T47D (cell line): ENCODE measurements around the gene SMC6.

Experiments used
- DNase-seq, 2 experiments: peaks; one replicate each; pipeline versions ENCODE4 v3.0.0 to v3.0.0-alpha.2; 2011 to 2012; ENCODE audit warnings: low read depth in 1 of 2, low spot score in 1 of 2
- JUND ChIP-seq: IDR thresholded peaks from 2 replicates; pipeline ENCODE4 v1.6.1; 2012; ENCODE audit warnings: low read depth
- in situ Hi-C: cut with HindIII; loops from 2 replicates; pipeline ENCODE4 v1.10.0; 2016; ENCODE audit warnings: low sequenced_read_pairs, low pct_unique_long_range_greater_than_20kb

SMC6 gene

DNA sequence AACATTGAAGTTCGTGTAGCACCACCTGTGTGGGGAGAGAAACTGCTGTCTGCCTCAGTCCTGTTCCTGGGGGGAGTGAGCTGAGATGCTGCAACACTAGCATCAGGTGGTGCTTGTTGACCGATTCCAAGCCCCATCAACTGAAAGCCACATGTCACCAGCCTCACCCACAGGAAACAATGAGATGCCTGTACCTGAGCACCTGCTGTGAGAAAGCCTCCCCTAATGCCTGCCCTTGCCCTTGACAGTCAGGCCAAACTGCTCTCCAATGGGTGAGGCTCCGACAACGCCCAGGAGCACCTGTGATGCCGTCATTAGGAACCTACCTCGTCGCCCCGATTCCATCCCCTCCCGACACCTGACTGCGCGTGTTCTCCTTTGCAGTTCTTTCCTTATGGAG, 104.6 kb downstream of the SMC6 start:
- in situ Hi-C loops: no loop called here
- no peak for TF ChIP-seq JUND

DNA sequence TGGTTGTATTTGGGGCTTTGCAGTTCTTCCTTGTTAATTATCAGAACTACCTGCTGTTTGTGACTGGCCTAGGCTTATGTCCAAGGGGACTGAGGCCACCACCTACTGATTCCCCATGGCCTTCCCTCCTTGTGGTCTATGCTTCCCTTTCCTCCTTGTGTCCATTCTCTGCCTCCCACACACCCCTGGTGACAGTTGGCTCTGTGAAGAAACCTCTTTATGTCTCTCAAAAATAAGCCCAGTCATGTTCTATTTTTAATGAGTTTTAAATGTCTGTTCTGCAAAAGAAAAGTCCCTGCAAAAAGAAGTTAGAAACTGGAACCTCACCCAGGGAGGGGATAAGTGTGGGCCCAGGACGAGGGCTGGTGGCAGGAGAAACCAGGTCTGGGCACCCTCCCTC, 105.0 kb downstream of the SMC6 start:
- no peak for TF ChIP-seq JUND
- DNase-seq: no peak
- in situ Hi-C loops: no loop called here

More for the DNA sequence above, 104.6 kb downstream of the SMC6 start:
- DNase-seq: no peak

DNA sequence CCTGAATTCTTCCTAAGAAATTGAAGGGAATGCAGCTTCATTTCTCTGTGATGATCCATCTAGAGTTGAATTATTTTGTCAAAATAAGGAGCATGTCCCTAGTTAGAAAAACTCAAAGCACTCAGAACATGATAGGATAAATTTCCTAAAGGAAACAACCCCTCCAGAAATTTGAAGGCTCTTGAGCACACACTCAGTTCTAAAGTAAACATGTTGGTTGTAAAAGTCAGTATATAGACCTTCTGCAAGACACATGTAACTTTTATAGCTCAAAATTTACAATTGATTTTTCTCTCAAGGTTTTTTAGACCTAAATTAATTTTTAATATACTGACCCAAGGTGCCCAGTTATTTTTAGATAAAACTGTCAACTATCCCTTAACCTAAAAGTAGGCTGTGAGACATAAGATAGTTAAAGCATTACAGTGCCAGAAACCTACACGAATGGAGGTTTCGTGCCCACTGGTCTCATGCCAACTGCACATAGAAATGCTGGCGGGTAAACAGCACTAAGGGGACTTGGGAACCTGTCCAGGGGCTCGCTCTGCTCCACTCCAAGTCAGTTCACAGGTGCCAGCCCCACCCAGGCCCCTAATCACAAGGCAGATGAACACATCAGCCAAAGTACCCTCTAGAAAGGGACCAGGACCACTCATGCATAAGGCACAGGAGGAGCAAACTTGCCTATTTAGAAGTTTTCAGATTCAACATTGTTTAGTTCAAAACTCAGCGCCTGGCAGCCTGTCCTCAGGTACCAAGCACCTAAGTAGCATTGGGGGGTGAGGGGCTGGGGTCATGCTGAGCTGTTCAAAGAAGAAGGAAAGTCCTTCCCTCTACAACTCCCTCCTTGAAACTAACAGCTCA, 106.5 kb downstream of the SMC6 start:
- in situ Hi-C loops: no loop called here
- TF ChIP-seq JUND: no peak
- no peak for DNase-seq

DNA sequence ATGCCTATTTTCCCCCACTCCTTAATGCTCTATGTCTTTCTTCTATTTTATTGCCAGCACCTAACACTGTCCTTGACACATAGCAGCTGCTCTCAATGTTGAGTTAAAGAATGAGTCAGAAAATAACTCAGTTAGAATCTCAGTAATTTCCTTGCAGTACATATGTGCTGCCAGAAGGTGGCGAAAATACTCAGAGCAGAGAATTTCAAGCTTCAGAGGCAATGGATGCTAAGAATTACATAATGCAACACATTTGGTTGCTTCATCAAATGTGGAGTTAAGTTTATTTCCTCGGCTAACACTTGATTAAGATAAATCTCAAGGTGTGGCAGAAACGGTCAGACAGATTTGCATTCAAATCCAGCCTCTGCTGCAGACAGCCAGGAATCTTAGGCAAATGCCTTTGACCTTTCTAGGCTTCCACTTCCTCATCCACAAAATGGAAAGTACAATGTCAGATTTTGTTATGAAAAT, 107.5 kb downstream of the SMC6 start:
- no peak for TF ChIP-seq JUND
- in situ Hi-C loops: no loop called here
- peak; percentile 4 to 68 for DNase-seq

DNA sequence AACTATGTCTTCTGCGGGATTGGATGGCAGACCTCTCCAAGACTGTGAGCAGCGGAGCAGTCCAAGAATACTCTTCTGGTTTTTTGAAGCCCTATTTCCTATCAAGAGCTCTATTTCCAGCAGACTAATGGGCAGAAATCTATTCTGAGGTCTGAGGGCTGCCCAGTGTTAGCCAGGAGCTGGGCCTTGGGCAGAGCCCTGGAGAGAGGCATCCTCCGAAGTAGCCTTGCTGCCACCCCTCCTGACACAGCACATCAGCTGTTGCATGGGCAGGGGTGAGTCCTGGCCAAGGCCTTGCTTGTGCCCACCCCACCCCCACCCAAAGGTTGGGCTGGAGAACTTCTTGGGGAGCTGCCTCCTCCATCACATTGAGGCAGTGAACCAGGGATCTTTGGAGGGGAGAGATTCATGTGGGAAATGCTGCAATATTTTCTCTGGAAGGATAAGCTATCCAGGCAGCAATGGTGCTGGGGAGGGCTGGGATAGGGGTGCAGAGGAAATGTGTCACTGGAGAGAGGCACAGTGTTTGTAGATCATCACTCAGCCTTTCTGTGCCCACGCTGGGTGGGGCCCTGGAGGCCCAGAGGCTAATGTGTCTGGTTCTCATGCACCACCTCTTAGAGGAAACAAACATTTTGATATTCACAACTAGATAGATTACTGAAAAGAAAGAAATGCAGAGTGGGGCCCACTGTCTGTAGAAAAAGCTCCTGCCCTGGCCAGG, 108.5 kb downstream of the SMC6 start:
- no peak for DNase-seq
- in situ Hi-C loops: no loop called here
- TF ChIP-seq JUND: no peak

DNA sequence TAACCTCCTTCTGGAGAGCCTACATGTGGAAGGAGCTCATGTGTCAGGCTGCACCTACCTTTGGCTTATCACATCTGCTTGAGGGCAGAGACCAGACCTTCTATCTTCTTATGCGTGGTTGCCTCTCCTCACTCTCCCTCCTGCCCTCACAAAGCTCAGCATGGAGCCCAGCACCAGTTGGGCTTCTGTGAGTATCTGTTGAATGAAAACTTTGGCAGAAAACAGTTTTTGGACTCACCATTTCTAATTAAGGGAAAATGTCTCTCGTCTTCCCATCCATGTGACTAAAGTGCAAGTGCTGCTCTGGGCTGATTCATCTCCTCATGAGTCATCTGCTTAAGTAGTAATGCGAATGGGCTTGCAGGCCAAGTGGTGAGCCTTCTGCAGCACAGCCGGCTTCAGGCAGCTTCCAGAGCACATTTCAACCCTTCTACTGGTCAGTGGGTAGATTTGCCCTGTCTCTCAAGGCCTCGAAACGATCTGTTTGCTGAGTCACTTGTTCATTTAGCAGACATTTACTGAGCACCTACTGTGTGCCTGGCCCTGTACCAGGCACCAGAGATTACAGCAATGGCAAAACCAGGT, 110.5 kb downstream of the SMC6 start:
- in situ Hi-C loops: no loop called here
- no peak for TF ChIP-seq JUND
- no peak for DNase-seq

DNA sequence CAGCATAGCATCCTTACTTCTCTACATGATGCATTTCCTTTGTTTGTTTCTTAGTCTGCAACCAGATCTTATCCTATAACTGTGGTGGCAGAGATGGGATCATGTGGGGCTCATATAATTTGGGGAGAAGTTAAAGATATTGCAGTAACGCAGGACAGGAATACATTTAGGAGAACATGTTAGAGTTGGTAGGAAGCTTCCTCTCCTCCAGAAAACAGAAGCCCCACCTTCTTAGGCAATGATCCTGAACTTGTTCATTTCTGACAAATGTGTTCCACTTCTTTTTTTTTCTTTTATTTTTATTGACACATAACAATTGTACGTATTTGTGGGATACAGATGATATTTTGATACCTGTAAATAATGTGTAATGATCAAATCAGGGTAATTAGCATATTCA, 113.2 kb downstream of the SMC6 start:
- DNase-seq: no peak
- in situ Hi-C loops: no loop called here
- TF ChIP-seq JUND: no peak

DNA sequence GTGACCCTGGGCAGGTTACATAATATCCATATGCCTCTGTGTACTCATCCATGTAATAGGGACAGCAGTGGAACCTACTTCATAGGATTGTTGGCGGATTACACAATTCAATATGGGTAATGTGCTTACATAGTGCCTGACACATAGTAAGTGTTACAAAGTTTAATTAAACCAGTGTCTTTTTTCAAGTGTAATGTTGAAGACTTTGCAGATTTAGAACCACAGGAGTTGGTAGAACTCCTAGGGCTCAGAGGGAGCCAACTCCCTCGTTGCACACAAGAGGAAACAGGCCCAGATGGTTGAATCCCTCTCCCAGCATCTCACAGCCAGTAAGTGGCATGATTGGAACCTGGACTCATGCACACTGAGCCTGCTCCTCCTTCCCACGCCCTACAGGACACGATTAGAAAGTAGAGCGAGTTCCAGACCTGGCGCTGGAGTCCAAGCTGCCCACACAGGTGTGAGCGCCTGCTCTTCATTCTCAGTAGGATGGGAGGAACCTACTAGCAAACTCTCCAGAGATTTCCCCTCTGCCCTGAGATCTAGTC, 115.3 kb downstream of the SMC6 start:
- no peak for TF ChIP-seq JUND
- no peak for DNase-seq
- in situ Hi-C loops: no loop called here

DNA sequence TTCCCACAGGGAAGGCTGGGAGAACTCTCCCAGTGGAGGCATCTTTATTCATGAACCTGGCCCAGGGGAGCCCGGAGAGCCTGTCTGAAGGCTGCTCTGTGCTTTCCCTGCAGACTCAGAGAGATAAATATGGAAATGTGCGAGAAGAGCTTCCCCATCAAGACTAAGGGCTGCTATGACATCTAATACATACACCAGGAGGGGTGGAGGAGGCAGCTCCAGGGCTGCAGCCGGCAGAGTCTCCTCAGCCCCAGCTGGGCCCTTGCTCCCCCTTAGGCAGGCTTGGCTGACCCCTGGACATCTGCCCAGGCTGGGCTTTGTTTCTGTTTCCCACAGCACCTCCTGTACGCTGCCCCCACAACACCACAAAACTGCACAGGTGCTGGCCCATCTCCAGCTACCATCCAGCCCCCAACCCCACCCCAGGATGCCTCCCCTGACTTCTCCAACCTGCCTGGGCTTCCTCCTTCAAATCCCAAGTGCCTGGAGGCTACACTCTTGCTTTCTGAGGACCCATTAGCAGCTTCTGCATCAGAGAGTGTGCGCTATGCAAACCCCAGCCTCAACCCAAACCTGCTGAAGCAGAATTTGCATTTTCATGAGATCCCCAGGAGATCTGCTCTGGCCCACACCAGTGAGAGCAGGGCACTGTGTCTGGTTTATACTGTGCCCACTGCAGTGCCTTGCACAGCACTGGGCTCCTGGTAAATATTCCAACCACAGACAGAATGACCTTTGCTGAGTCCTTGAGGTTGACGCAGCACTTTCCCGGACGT, 116.3 kb downstream of the SMC6 start:
- in situ Hi-C loops: no loop called here
- DNase-seq: no peak
- TF ChIP-seq JUND: no peak

DNA sequence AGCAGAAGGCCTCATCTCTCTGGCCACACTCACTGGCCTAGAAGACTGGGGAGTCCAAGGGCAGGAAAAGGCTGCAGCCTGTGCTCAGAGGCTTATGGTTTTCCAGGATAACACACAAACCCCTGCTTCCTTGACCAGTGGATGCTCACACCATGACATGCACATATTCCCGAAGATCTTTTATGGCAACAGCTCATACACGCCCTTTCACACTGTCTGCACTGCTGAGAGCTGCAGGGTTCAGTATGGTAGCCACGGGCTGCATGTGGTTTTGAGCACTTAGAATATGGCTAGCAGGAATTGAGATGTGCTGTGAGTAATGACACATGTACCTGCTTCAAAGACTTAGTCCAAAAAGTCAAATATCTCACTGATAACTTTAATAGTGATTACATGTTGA, 117.4 kb downstream of the SMC6 start:
- TF ChIP-seq JUND: no peak
- in situ Hi-C loops: no loop called here
- no peak for DNase-seq

DNA sequence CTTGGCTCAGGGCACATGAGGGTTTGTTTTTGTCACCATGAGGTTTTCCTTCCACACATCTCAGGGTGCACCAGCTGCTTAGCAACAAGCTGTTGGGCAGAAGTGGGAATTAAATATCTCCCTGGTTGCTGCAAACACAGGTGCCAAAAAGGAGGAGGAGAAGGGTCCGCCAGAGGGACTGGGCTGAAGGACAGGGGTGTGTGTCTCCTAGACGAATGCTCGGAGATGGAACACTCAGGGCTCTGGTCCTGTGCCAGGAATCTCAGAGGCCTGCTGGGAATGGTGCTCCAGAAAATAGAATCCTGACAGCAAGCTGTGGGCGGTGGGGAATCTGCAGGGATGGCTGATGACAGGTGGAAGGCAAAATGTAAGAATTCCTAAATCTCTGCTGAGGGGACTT, 118.6 kb downstream of the SMC6 start:
- no peak for TF ChIP-seq JUND
- DNase-seq: no peak
- in situ Hi-C loops: no loop called here

DNA sequence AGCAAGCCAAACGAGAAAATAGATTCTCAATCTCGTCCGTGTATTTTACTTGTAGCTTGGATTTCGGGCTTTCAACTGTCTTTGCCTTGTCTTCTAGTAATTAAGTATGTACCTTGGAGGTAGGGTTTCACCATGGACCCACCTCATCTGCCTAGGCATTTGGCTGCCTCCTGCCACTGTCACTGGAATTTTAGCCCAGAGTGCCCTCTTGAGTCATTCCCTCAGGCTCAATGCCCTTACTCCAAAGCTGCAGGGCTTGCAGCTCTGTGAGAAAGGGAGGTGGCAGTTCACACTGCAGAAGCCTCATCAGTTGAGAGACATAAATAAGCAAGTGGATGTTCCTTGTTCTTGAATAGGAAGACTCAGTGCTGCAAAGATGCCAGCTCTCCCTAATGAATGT, 123.5 kb downstream of the SMC6 start:
- no peak for DNase-seq
- TF ChIP-seq JUND: no peak
- in situ Hi-C loops: no loop called here
